GM19023 (cell line): ENCODE results near the gene TMPRSS3.

Experiments
- ATAC-seq: cut with Tn5 transposase; IDR thresholded peaks from one replicate; pipeline ENCODE4 v1.9.1; 2021; ENCODE audit warnings: mild to moderate bottlenecking, moderate library complexity; ENCODE audit not compliant: unreplicated experiment

The TMPRSS3 gene

DNA sequence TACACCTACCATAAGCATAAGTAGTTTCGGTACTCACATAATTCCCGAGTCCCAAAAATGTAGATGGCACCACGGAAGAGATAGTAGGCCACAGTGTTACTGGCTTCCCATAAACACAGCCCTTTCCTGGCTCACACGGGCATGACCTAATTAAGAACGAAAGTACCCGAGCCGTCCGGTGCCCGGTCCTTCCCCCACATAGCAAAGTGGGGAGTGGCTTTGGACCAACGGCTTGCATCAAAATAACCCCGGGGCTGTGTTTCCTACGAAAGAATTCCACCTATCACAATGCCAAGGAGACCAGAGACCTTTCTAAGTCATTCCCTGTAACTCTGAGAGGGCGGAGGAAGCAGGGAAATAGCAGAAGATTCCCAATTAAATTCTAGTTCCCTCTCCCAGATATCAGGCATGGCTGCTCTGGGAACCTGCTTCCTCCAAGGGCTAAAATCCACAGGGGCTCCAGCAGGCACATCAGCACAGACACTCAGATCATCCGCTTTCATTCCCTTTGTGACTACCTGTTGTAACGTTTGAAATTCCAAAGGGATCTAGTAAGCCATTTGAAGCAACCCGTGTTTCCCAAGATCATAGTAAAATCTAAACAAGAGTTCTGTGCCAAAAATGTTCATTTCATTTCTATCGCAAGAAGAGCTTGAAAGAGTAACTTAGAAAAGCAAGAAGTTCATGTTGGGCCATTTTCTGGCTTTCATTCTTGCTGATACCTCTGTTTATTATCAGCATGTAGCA is at the start of gene TMPRSS3:
Gene TMPRSS3 (minus strand): TSS at position 148 of the 747 bp plus-strand sequence. CDS start 635 bp downstream, outside the sequence.
- ATAC-seq: no peak

DNA sequence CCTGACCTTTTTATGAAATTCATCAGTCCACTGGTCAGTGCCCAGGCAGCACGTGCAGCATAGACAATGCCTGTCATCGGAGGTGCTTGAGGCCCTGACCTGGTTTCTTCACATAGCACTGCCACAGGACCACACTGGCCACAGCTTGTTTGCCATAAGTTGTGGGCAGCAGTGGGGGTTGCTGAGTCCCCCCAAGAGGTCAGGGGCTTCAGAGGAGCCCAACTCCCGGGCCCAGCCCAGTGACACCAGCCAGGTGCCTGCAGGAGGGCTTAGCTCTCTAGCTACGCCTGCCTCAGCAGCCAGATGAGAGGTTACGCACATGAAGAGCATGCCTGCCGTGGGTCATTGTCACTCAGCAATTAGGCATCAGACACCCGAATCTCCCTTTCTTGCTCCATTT is 49.5 kb upstream of the TMPRSS3 start:
- no peak for ATAC-seq

- ATAC-seq: no peak
Observed at GRCh38 chr21:42444745-42445059, 48.9 kb upstream of the TMPRSS3 start.

GRCh38 chr21:42443876-42444744 is 48.3 kb upstream of the TMPRSS3 start:
- ATAC-seq: no peak

GRCh38 chr21:42443181-42443785 is 47.4 kb upstream of the TMPRSS3 start:
- no peak for ATAC-seq

DNA sequence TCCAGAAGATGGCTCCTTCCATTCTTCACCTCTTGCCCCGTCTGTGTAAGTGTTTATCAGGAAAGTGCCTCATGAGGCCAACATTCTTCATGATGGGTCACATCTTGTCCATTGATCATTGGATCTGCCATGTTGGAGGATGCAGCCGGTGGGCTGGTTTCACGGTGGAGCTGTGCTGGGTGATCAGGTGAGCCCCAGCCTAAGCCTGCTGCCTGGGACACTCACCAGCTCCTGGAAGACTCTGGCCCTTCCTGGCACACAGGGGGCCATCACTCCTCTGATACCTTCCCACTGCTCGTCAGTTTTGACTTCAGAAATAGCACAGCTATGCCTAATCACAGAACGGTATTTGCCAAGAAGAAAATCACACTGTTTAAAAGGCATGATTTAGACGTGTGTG is 46.1 kb upstream of the TMPRSS3 start:
- ATAC-seq: no peak

GRCh38 chr21:42440187-42440792 is 44.4 kb upstream of the TMPRSS3 start:
- peak; percentile 62 for ATAC-seq

DNA sequence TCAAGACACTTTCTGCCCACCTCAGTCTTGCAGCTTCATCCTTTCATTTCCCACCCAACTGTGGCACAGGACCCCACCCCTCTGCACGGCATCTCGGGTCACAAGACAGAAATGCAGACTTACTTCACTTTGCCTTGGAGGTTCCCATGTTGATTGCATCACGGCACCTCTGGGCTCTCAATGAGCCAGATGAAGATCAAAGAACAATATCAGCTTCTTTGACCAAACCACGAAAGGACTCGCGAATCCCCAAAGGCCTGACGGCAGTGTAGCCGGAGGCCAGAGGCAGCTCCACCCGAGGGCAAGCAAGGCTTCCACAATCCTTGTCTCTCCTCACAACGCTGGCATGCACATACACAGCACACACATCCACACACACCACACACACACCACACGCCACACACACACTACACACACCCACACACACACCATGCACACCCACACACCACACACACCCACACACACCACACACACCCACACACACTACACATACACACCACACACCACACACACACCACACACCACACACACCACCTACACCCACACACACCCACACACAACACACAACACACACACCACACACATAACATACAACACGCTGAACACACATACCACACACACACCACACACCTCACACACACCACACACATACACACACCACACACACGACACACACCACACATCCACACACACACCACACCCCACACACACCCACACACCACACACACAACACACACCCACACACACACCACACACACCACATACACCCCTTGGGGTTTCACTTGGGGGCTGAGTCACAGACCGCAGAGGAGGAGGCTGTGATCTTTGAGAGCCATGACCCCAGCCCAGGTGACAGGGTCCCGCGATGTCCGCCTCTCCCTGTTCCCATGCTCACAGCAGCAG is 43.7 kb upstream of the TMPRSS3 start:
- no peak for ATAC-seq

- ATAC-seq: no peak
Observed at GRCh38 chr21:42438316-42439205, 42.7 kb upstream of the TMPRSS3 start.

- no peak for ATAC-seq
Observed at GRCh38 chr21:42437786-42438185, 41.9 kb upstream of the TMPRSS3 start.

- ATAC-seq: no peak
Observed at GRCh38 chr21:42436914-42437313, 41.1 kb upstream of the TMPRSS3 start.

- ATAC-seq: no peak
Observed at GRCh38 chr21:42435833-42436232, 40.0 kb upstream of the TMPRSS3 start.

DNA sequence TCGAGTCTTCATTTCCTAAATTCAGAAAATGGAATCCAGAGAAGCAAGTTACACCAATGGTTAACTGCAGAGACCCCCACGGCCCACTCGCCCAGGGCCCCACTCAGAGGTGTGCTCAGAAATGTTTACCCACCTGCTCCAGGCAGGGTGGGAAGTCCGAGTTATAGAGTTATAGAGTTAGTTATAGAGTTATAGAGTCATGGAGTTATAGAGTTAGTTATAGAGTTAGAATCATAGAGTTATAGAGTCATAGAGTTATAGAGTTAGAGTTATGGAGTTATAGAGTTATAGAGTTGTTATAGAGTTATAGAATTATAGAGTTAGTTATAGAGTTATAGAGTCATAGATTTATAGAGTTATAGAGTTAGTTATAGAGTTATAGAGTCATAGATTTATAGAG is 39.5 kb upstream of the TMPRSS3 start:
- ATAC-seq: no peak

GRCh38 chr21:42434884-42435283 is 39.0 kb upstream of the TMPRSS3 start:
- no peak for ATAC-seq

GRCh38 chr21:42433946-42434551 is 38.2 kb upstream of the TMPRSS3 start:
- no peak for ATAC-seq

DNA sequence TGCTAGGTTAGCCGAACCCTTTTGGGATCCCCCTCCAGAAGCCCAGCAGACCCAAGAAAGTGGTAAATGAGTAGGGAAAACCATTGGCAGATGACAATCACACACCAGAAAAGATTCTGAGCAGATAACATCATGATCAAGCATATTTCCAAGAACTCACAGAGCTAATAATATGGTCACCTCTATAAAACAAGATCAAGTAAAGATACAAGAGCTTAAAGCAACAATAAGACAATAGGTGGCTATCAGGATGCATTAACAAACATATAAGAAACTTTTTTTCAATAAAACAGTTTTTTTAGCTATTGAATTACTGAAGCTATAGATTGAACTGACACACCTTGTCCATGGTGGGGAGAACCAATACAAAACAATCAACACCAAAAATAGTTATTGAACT is 36.8 kb upstream of the TMPRSS3 start:
- no peak for ATAC-seq

DNA sequence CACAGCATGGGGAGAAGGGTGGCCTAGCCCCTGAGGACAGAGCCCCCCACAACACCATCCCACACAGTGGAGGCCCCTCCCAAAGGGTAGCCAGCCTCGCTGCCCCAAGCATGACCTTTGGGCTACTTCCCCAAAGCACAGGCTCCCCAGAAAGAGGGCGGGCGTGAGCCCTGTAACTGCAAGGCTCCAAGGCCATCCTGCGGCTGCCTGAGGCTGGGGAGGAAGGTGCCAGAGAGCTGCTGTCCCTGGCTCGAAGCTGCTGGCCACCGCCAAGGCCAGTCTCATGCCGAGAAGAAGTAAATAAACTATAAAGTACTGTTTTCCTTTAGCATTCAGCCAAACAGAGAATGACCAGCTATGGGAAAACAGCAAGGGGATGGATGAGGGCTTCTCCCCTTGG is 35.3 kb upstream of the TMPRSS3 start:
- ATAC-seq: no peak

DNA sequence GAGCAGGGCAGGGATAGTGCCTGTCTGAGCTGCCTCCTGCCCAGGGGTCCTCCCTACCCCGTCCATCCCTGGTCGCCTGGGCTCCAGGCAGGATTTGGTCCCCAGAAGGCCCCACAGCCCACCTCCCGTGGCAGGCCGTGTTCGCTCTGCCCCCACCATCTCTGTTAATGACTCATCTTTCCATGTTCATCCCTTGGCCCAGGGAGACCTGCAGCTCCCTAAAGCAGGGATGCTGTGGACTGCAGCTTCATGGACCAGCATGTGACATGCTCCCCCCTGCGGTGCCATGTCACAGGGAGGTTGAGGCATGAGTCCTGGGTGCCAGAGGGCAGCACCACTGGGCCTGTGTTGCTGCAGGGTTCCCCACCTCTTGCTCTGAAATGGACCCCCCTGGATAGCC is 34.7 kb upstream of the TMPRSS3 start:
- ATAC-seq: no peak

GRCh38 chr21:42429856-42430255 is 34.0 kb upstream of the TMPRSS3 start:
- no peak for ATAC-seq
